Naive B cell (primary cell): ENCODE measurements around the gene FHIT. TPM values are rescaled to one million over a fixed set of nuclear protein-coding genes. Genes with fewer than 3 reads are reported as not detected.
A peak's percentile ranks its signal among the peaks of the same experiment; 100 is the strongest.

Experiments used
- ATAC-seq, 2 donors: fragments of 150-1000 bp; cut with Tn5 transposase; 2 replicates each; pipeline ENCODE4 v1.10.0; 2021; ENCODE audit warnings: low read depth in 2 of 2, mild to moderate bottlenecking in 2 of 2, moderate library complexity in 2 of 2
- DNase-seq: peaks from one replicate; pipeline ENCODE4 v3.0.0; 2022
- H3K27ac Mint-ChIP-seq, 6 donors: one replicate each; pipeline ENCODE4 v1.8.0; 2020 to 2022; ENCODE audit warnings: mild to moderate bottlenecking in 6 of 6, mixed read lengths in 6 of 6, moderate library complexity in 5 of 6, inconsistent platforms in 2 of 6
- H3K27me3 Mint-ChIP-seq, 3 donors: one replicate each; pipeline ENCODE4 v1.8.0; 2021 to 2022; ENCODE audit warnings: mixed read lengths in 3 of 3, mild to moderate bottlenecking in 1 of 3
- H3K36me3 Mint-ChIP-seq, 2 donors: one replicate each; pipeline ENCODE4 v1.8.0; 2020 to 2022; ENCODE audit warnings: mixed read lengths in 2 of 2, inconsistent platforms in 1 of 2, mild to moderate bottlenecking in 1 of 2
- H3K4me1 Mint-ChIP-seq, 3 donors: one replicate each; pipeline ENCODE4 v1.8.0; 2020 to 2022; ENCODE audit warnings: mixed read lengths in 3 of 3, inconsistent platforms in 1 of 3, mild to moderate bottlenecking in 1 of 3, moderate library complexity in 1 of 3
- H3K4me3 Mint-ChIP-seq, 8 donors: one replicate each; pipeline ENCODE4 v1.8.0; 2020 to 2022; ENCODE audit warnings: mild to moderate bottlenecking in 8 of 8, mixed read lengths in 8 of 8, moderate library complexity in 8 of 8, inconsistent platforms in 2 of 8
- H3K9me3 Mint-ChIP-seq, 7 donors: one replicate each; pipeline ENCODE4 v1.8.0; 2020 to 2022; ENCODE audit warnings: mixed read lengths in 7 of 7, mild to moderate bottlenecking in 5 of 7, inconsistent platforms in 2 of 7, moderate library complexity in 1 of 7
- polyA plus RNA-seq, 6 donors: library from polyadenylated mRNA; unstranded; fragments of 300-500 nt; fragmentation: Illumina TruSeq; gene quantifications; one replicate each; pipeline ENCODE4 v1.2.3, GENCODE V29; 2021; ENCODE audit warnings: low read depth in 6 of 6

FHIT gene
- polyA plus RNA-seq, 6 donors from 2014 or later, result 3.2 to 12.6 (median 7.1) TPM

GRCh38 chr3:60399292-60399691, 852.0 kb downstream of the FHIT start:
- DNase-seq, result no peak
- peaks cover 0 to 7% (median 4%) of the 10 kb centered on the region in 7 donors for H3K9me3 Mint-ChIP-seq
- H3K4me1 Mint-ChIP-seq, result no peaks in the 10 kb centered on the region
- H3K4me3 Mint-ChIP-seq, result no peak overlapping the region
- no peak for ATAC-seq
- no peaks in the 10 kb centered on the region for H3K27me3 Mint-ChIP-seq
- no peak overlapping the region for H3K27ac Mint-ChIP-seq
- peaks cover 0 to 4% of the 10 kb centered on the region in 2 donors for H3K36me3 Mint-ChIP-seq

- Mint-ChIP-seq H3K27me3 (no peaks in the 10 kb centered on the region), H3K4me1 (no peaks in the 10 kb centered on the region), H3K36me3 (peaks cover 0 to 4% of the 10 kb centered on the region in 2 donors), H3K27ac (no peak overlapping the region), H3K4me3 (no peak overlapping the region), H3K9me3 (peaks cover 0 to 7% (median 4%) of the 10 kb centered on the region in 7 donors)
- ATAC-seq (no peak), DNase-seq (no peak)
These were observed 856.0 kb downstream of the FHIT start for GRCh38 chr3:60395173-60395762.

GRCh38 chr3:60393946-60394345, 857.3 kb downstream of the FHIT start:
- no peaks in the 10 kb centered on the region for H3K4me1 Mint-ChIP-seq
- peaks cover 0 to 7% (median 4%) of the 10 kb centered on the region in 7 donors for H3K9me3 Mint-ChIP-seq
- H3K4me3 Mint-ChIP-seq, result peak overlapping the region in 1 of 8 donors; percentile 57
- H3K27me3 Mint-ChIP-seq, result no peaks in the 10 kb centered on the region
- peaks cover 0 to 4% of the 10 kb centered on the region in 2 donors for H3K36me3 Mint-ChIP-seq
- no peak overlapping the region for H3K27ac Mint-ChIP-seq
- ATAC-seq (no peak), DNase-seq (no peak)

- H3K4me3 Mint-ChIP-seq, result no peak overlapping the region
- no peaks in the 10 kb centered on the region for H3K9me3 Mint-ChIP-seq
- H3K27ac Mint-ChIP-seq, result no peak overlapping the region
- H3K27me3 Mint-ChIP-seq, result no peaks in the 10 kb centered on the region
- H3K36me3 Mint-ChIP-seq, result no peaks in the 10 kb centered on the region
- no peak for ATAC-seq
- H3K4me1 Mint-ChIP-seq, result no peaks in the 10 kb centered on the region
- no peak for DNase-seq
These were observed 858.8 kb downstream of the FHIT start for GRCh38 chr3:60392501-60392900.

GRCh38 chr3:60391292-60391691, 860.0 kb downstream of the FHIT start:
- no peak overlapping the region for H3K27ac Mint-ChIP-seq
- ATAC-seq, result no peak
- H3K9me3 Mint-ChIP-seq, result no peaks in the 10 kb centered on the region
- H3K4me1 Mint-ChIP-seq, result peaks cover 0 to 3% (median 0%) of the 10 kb centered on the region in 3 donors
- H3K36me3 Mint-ChIP-seq, result no peaks in the 10 kb centered on the region
- no peak overlapping the region for H3K4me3 Mint-ChIP-seq
- DNase-seq, result no peak
- H3K27me3 Mint-ChIP-seq, result no peaks in the 10 kb centered on the region

GRCh38 chr3:60388731-60389130, 862.5 kb downstream of the FHIT start:
- no peak overlapping the region for H3K4me3 Mint-ChIP-seq
- ATAC-seq, result no peak
- H3K27ac Mint-ChIP-seq, result no peak overlapping the region
- no peak for DNase-seq
- H3K9me3 Mint-ChIP-seq, result no peaks in the 10 kb centered on the region
- H3K36me3 Mint-ChIP-seq, result no peaks in the 10 kb centered on the region
- H3K27me3 Mint-ChIP-seq, result no peaks in the 10 kb centered on the region
- peaks cover 0 to 5% (median 0%) of the 10 kb centered on the region in 3 donors for H3K4me1 Mint-ChIP-seq

- Mint-ChIP-seq H3K27ac (peak overlapping the region in 1 of 6 donors; percentile 4), H3K27me3 (no peaks in the 10 kb centered on the region), H3K4me3 (no peak overlapping the region), H3K4me1 (peaks cover 0 to 5% (median 0%) of the 10 kb centered on the region in 3 donors), H3K9me3 (no peaks in the 10 kb centered on the region), H3K36me3 (no peaks in the 10 kb centered on the region)
- no peak for DNase-seq
- no peak for ATAC-seq
These were observed 864.9 kb downstream of the FHIT start for GRCh38 chr3:60386306-60386705.

- H3K27me3 Mint-ChIP-seq, result no peaks in the 10 kb centered on the region
- DNase-seq (no peak), ATAC-seq (no peak)
- H3K27ac Mint-ChIP-seq, result no peak overlapping the region
- H3K4me1 Mint-ChIP-seq, result peaks cover 0 to 5% (median 0%) of the 10 kb centered on the region in 3 donors
- H3K36me3 Mint-ChIP-seq, result no peaks in the 10 kb centered on the region
- H3K9me3 Mint-ChIP-seq, result no peaks in the 10 kb centered on the region
- H3K4me3 Mint-ChIP-seq, result no peak overlapping the region
These were observed 866.9 kb downstream of the FHIT start for GRCh38 chr3:60384341-60384740.

GRCh38 chr3:60383345-60383744, 867.9 kb downstream of the FHIT start:
- H3K27ac Mint-ChIP-seq, result no peak overlapping the region
- no peak overlapping the region for H3K4me3 Mint-ChIP-seq
- no peaks in the 10 kb centered on the region for H3K36me3 Mint-ChIP-seq
- no peaks in the 10 kb centered on the region for H3K27me3 Mint-ChIP-seq
- ATAC-seq (no peak), DNase-seq (no peak)
- H3K9me3 Mint-ChIP-seq, result no peaks in the 10 kb centered on the region
- peaks cover 0 to 5% (median 0%) of the 10 kb centered on the region in 3 donors for H3K4me1 Mint-ChIP-seq

- Mint-ChIP-seq H3K4me3 (no peak overlapping the region), H3K36me3 (peaks cover 0 to 8% of the 10 kb centered on the region in 2 donors), H3K9me3 (peaks cover 0 to 5% (median 0%) of the 10 kb centered on the region in 7 donors), H3K27me3 (no peaks in the 10 kb centered on the region), H3K4me1 (no peaks in the 10 kb centered on the region), H3K27ac (no peak overlapping the region)
- DNase-seq, result no peak
- ATAC-seq, result no peak
These were observed 884.8 kb downstream of the FHIT start for GRCh38 chr3:60366486-60366885.

- Mint-ChIP-seq H3K36me3 (peaks cover 0 to 2% of the 10 kb centered on the region in 2 donors), H3K4me1 (no peaks in the 10 kb centered on the region), H3K27ac (no peak overlapping the region), H3K4me3 (no peak overlapping the region), H3K27me3 (no peaks in the 10 kb centered on the region), H3K9me3 (peaks cover 0 to 3% (median 0%) of the 10 kb centered on the region in 7 donors)
- DNase-seq (no peak), ATAC-seq (no peak)
These were observed 885.9 kb downstream of the FHIT start for GRCh38 chr3:60365360-60365759.

- Mint-ChIP-seq H3K27ac (no peak overlapping the region), H3K36me3 (no peaks in the 10 kb centered on the region), H3K4me1 (no peaks in the 10 kb centered on the region), H3K27me3 (no peaks in the 10 kb centered on the region), H3K4me3 (no peak overlapping the region), H3K9me3 (peaks cover 0 to 3% (median 0%) of the 10 kb centered on the region in 7 donors)
- DNase-seq, result no peak
- no peak for ATAC-seq
These were observed 886.8 kb downstream of the FHIT start for GRCh38 chr3:60364475-60364874.

GRCh38 chr3:60363817-60364216, 887.4 kb downstream of the FHIT start:
- H3K36me3 Mint-ChIP-seq, result no peaks in the 10 kb centered on the region
- H3K27me3 Mint-ChIP-seq, result no peaks in the 10 kb centered on the region
- no peak for DNase-seq
- no peak overlapping the region for H3K4me3 Mint-ChIP-seq
- H3K27ac Mint-ChIP-seq, result no peak overlapping the region
- no peaks in the 10 kb centered on the region for H3K4me1 Mint-ChIP-seq
- H3K9me3 Mint-ChIP-seq, result no peaks in the 10 kb centered on the region
- ATAC-seq, result no peak

- no peak for ATAC-seq
- no peaks in the 10 kb centered on the region for H3K4me1 Mint-ChIP-seq
These were observed 895.4 kb downstream of the FHIT start for GRCh38 chr3:60355825-60356224.

GRCh38 chr3:60351481-60351880, 899.8 kb downstream of the FHIT start:
- ATAC-seq, result no peak
- Mint-ChIP-seq H3K4me3 (no peak overlapping the region), H3K27ac (no peak overlapping the region)

More at GRCh38 chr3:60355825-60356224, 895.4 kb downstream of the FHIT start:
- no peaks in the 10 kb centered on the region for H3K36me3 Mint-ChIP-seq
- no peak overlapping the region for H3K4me3 Mint-ChIP-seq
- no peaks in the 10 kb centered on the region for H3K27me3 Mint-ChIP-seq
- peaks cover 0 to under 1% (median 0%) of the 10 kb centered on the region in 7 donors for H3K9me3 Mint-ChIP-seq
- DNase-seq, result no peak
- H3K27ac Mint-ChIP-seq, result no peak overlapping the region

More at GRCh38 chr3:60351481-60351880, 899.8 kb downstream of the FHIT start:
- peaks cover 0 to 4% (median 0%) of the 10 kb centered on the region in 7 donors for H3K9me3 Mint-ChIP-seq
- DNase-seq, result no peak
- H3K4me1 Mint-ChIP-seq, result no peaks in the 10 kb centered on the region
- no peaks in the 10 kb centered on the region for H3K27me3 Mint-ChIP-seq
- no peaks in the 10 kb centered on the region for H3K36me3 Mint-ChIP-seq
